Immature natural killer cell (primary cell): ENCODE measurements around the gene PLXND1. TPM values are rescaled to one million over a fixed set of nuclear protein-coding genes. Genes with fewer than 3 reads are reported as not detected.
A peak's percentile ranks its signal among the peaks of the same experiment; 100 is the strongest.

Source experiments
- DNase-seq, 3 donors: peaks; one replicate each; pipeline ENCODE4 v3.0.0; 2022; ENCODE audit warnings: mixed read lengths in 1 of 3
- H3K27ac Mint-ChIP-seq, 6 donors: one replicate each; pipeline ENCODE4 v1.8.0; 2020; ENCODE audit warnings: mixed read lengths in 6 of 6, mild to moderate bottlenecking in 5 of 6, inconsistent platforms in 4 of 6, moderate library complexity in 3 of 6
- H3K27me3 Mint-ChIP-seq, 3 donors: one replicate each; pipeline ENCODE4 v1.8.0; 2020 to 2021; ENCODE audit warnings: low read depth in 3 of 3, mild to moderate bottlenecking in 3 of 3, mixed read lengths in 3 of 3, moderate library complexity in 3 of 3, inconsistent platforms in 1 of 3
- H3K36me3 Mint-ChIP-seq, 3 donors: one replicate each; pipeline ENCODE4 v1.8.0; 2020; ENCODE audit warnings: mixed read lengths in 3 of 3, inconsistent platforms in 2 of 3, mild to moderate bottlenecking in 2 of 3
- H3K4me1 Mint-ChIP-seq, 2 donors: one replicate each; pipeline ENCODE4 v1.8.0; 2020; ENCODE audit warnings: inconsistent platforms in 2 of 2, mild to moderate bottlenecking in 2 of 2, mixed read lengths in 2 of 2, moderate library complexity in 1 of 2
- H3K4me3 Mint-ChIP-seq, 5 donors: one replicate each; pipeline ENCODE4 v1.8.0; 2020; ENCODE audit warnings: mild to moderate bottlenecking in 5 of 5, mixed read lengths in 5 of 5, inconsistent platforms in 3 of 5, moderate library complexity in 3 of 5
- H3K9me3 Mint-ChIP-seq, 6 donors: one replicate each; pipeline ENCODE4 v1.8.0; 2020; ENCODE audit warnings: mild to moderate bottlenecking in 6 of 6, mixed read lengths in 6 of 6, inconsistent platforms in 4 of 6, moderate library complexity in 3 of 6
- polyA plus RNA-seq, 3 donors: library from polyadenylated mRNA; unstranded; fragments of 300-500 nt; fragmentation: Illumina TruSeq; gene quantifications; one replicate each; pipeline ENCODE4 v1.2.3, GENCODE V29; 2021

PLXND1 gene
- polyA plus RNA-seq, 3 donors from 2014 or later: 3.1 to 30.2 (median 6.1) TPM

- Mint-ChIP-seq H3K9me3 (no peaks in the 10 kb centered on the region), H3K4me3 (no peak overlapping the region), H3K36me3 (no peaks in the 10 kb centered on the region), H3K27me3 (peaks cover 0 to 6% (median 3%) of the 10 kb centered on the region in 3 donors), H3K4me1 (peaks cover 12 to 14% of the 10 kb centered on the region in 2 donors), H3K27ac (peak overlapping the region in 1 of 6 donors; percentile 6)
- no peak for DNase-seq
These were observed 29.2 kb upstream of the PLXND1 start for GRCh38 chr3:129635656-129636055.

GRCh38 chr3:129633751-129634481 lies 27.4 kb upstream of the PLXND1 start:
- Mint-ChIP-seq H3K4me1 (peaks cover 12 to 14% of the 10 kb centered on the region in 2 donors), H3K4me3 (peak overlapping the region in 3 of 5 donors; percentile 13 to 52 (median 42)), H3K9me3 (no peaks in the 10 kb centered on the region), H3K27me3 (peaks cover 0 to 3% (median 3%) of the 10 kb centered on the region in 3 donors), H3K27ac (peak overlapping the region in 4 of 6 donors; percentile 30 to 45 (median 40)), H3K36me3 (no peaks in the 10 kb centered on the region)
- DNase-seq: peak; percentile 61 to 67 (median 65)

GRCh38 chr3:129632977-129633376 lies 26.5 kb upstream of the PLXND1 start:
- peaks cover 15 to 19% of the 10 kb centered on the region in 2 donors for H3K4me1 Mint-ChIP-seq
- no peaks in the 10 kb centered on the region for H3K36me3 Mint-ChIP-seq
- DNase-seq: no peak
- peak overlapping the region in 1 of 6 donors; percentile 30 for H3K27ac Mint-ChIP-seq
- peaks cover 0 to 3% (median 3%) of the 10 kb centered on the region in 3 donors for H3K27me3 Mint-ChIP-seq
- no peak overlapping the region for H3K4me3 Mint-ChIP-seq
- no peaks in the 10 kb centered on the region for H3K9me3 Mint-ChIP-seq

- no peak for DNase-seq
- peak overlapping the region in 1 of 6 donors; percentile 25 for H3K27ac Mint-ChIP-seq
- H3K36me3 Mint-ChIP-seq: no peaks in the 10 kb centered on the region
- H3K9me3 Mint-ChIP-seq: no peaks in the 10 kb centered on the region
- H3K4me1 Mint-ChIP-seq: peaks cover 19 to 23% of the 10 kb centered on the region in 2 donors
- H3K4me3 Mint-ChIP-seq: no peak overlapping the region
- peaks cover 0 to 6% (median 3%) of the 10 kb centered on the region in 3 donors for H3K27me3 Mint-ChIP-seq
These were observed 26.1 kb upstream of the PLXND1 start for GRCh38 chr3:129632556-129632955.

- Mint-ChIP-seq H3K4me3 (no peak overlapping the region), H3K36me3 (no peaks in the 10 kb centered on the region), H3K27ac (no peak overlapping the region), H3K9me3 (no peaks in the 10 kb centered on the region), H3K27me3 (peaks cover 0 to 8% (median 0%) of the 10 kb centered on the region in 3 donors), H3K4me1 (peaks cover 24 to 28% of the 10 kb centered on the region in 2 donors)
- no peak for DNase-seq
These were observed 25.6 kb upstream of the PLXND1 start for GRCh38 chr3:129632056-129632455.

- no peaks in the 10 kb centered on the region for H3K9me3 Mint-ChIP-seq
- peaks cover 37 to 45% of the 10 kb centered on the region in 2 donors for H3K4me1 Mint-ChIP-seq
- peaks cover 0 to 5% (median 4%) of the 10 kb centered on the region in 3 donors for H3K27me3 Mint-ChIP-seq
- no peak for DNase-seq
- no peak overlapping the region for H3K4me3 Mint-ChIP-seq
- H3K27ac Mint-ChIP-seq: no peak overlapping the region
- no peaks in the 10 kb centered on the region for H3K36me3 Mint-ChIP-seq
These were observed 22.5 kb upstream of the PLXND1 start for GRCh38 chr3:129629011-129629410.

- peaks cover 30 to 36% of the 10 kb centered on the region in 2 donors for H3K4me1 Mint-ChIP-seq
- peak overlapping the region; percentile 70 to 91 (median 84) for H3K27ac Mint-ChIP-seq
These were observed 21.7 kb upstream of the PLXND1 start for GRCh38 chr3:129628169-129628522.

GRCh38 chr3:129627350-129628168 lies 21.1 kb upstream of the PLXND1 start:
- DNase-seq: peak; percentile 58 to 68 (median 66)
- no peaks in the 10 kb centered on the region for H3K9me3 Mint-ChIP-seq
- H3K36me3 Mint-ChIP-seq: no peaks in the 10 kb centered on the region
- peak overlapping the region; percentile 70 to 91 (median 84) for H3K27ac Mint-ChIP-seq
- H3K4me3 Mint-ChIP-seq: peak overlapping the region; percentile 86 to 93 (median 88)
- H3K4me1 Mint-ChIP-seq: peaks cover 30 to 36% of the 10 kb centered on the region in 2 donors
- H3K27me3 Mint-ChIP-seq: peaks cover 0 to 5% (median 4%) of the 10 kb centered on the region in 3 donors

More at GRCh38 chr3:129628169-129628522, 21.7 kb upstream of the PLXND1 start:
- Mint-ChIP-seq H3K9me3 (no peaks in the 10 kb centered on the region), H3K36me3 (no peaks in the 10 kb centered on the region), H3K4me3 (peak overlapping the region; percentile 86 to 93 (median 88)), H3K27me3 (peaks cover 0 to 5% (median 4%) of the 10 kb centered on the region in 3 donors)
- DNase-seq: no peak

GRCh38 chr3:129626744-129627349 lies 20.4 kb upstream of the PLXND1 start:
- Mint-ChIP-seq H3K27me3 (peaks cover 0 to 5% (median 4%) of the 10 kb centered on the region in 3 donors), H3K36me3 (no peaks in the 10 kb centered on the region), H3K4me3 (peak overlapping the region; percentile 86 to 93 (median 88)), H3K4me1 (peaks cover 30 to 36% of the 10 kb centered on the region in 2 donors), H3K9me3 (no peaks in the 10 kb centered on the region), H3K27ac (peak overlapping the region; percentile 70 to 91 (median 84))
- DNase-seq: peak; percentile 61 to 65 (median 64)

- Mint-ChIP-seq H3K27me3 (peaks cover 0 to 5% (median 4%) of the 10 kb centered on the region in 3 donors), H3K4me3 (peak overlapping the region; percentile 64 to 85 (median 79)), H3K9me3 (no peaks in the 10 kb centered on the region), H3K4me1 (peaks cover 30 to 36% of the 10 kb centered on the region in 2 donors), H3K36me3 (no peaks in the 10 kb centered on the region), H3K27ac (peak overlapping the region; percentile 23 to 80 (median 63))
- peak; percentile 28 to 42 (median 34) for DNase-seq
These were observed 18.8 kb upstream of the PLXND1 start for GRCh38 chr3:129625072-129625874.

DNA sequence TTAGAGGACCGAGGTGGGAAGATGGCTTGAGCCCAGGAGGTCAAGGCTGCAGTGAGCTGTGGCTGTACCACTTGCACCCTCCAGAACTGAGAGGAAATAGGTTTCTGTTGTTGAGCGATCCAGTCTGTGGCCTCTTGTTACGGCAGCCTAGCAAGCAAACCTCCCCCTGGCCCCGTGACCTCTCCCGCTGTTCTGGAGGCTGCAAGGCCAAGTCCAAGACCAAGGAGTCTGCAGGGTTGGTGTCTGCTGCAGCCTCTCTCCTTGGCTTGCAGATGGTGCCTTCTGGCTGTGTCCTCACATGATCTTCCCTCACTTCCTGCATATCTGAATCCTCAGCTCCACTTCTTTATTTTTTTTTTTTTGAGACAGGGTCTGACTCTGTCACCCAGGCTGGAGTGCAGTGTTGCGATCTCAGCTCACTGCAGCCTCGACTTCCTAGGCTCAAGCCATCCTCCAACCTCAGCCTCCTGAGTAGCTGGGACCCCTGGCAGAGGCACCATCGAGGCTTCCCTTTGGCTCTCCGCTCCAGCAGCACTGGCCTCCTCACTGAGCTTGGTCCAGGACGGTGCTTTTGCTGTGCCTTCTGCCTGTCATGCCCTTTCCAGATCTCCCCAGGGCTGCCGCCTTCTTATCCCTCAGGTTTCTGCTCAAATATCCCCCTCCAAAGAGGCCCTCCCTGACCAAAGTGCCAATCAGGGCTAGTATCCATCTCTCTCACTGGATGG lies 18.0 kb upstream of the PLXND1 start:
- H3K36me3 Mint-ChIP-seq: no peaks in the 10 kb centered on the region
- H3K4me1 Mint-ChIP-seq: peaks cover 30 to 36% of the 10 kb centered on the region in 2 donors
- peak overlapping the region in 1 of 6 donors; percentile 59 for H3K27ac Mint-ChIP-seq
- H3K9me3 Mint-ChIP-seq: no peaks in the 10 kb centered on the region
- H3K4me3 Mint-ChIP-seq: no peak overlapping the region
- H3K27me3 Mint-ChIP-seq: peaks cover 0 to 5% (median 4%) of the 10 kb centered on the region in 3 donors
- no peak for DNase-seq

DNA sequence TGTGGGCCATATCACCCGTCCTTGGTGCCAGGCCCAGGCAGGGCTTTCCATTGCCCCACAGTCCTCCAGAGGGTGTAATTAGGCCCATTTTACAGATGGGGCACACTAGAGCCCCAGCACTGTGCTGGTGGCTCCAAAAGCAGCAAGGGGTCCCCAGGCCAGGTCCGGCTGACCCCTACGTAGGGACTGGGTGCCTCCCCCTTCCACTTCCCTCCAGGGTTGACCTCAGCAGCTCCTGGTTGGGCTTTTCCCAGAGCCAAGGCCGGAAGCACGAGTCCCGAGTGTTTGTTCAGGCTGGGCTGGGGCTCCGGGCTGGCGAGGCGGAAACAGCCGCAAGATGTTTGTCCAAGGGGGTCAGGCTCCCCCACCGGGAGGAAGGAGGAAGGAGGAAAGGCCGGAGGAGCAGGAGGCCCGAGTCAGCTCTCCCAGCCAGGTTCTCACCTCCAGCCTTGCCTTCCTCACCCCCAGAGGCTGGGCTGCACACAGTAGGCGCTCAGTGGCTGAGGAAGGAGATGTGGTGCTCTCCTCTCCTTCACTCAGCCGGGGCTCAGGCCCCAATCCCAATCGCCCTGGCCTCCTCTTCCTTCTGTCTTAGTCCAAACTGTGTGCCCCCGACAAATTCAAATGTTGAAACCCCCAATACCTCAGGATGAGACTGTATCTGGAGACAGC lies 17.1 kb upstream of the PLXND1 start:
- Mint-ChIP-seq H3K4me3 (no peak overlapping the region), H3K4me1 (peaks cover 32 to 39% of the 10 kb centered on the region in 2 donors), H3K27me3 (peaks cover 0 to 5% (median 4%) of the 10 kb centered on the region in 3 donors), H3K36me3 (no peaks in the 10 kb centered on the region), H3K27ac (no peak overlapping the region), H3K9me3 (no peaks in the 10 kb centered on the region)
- DNase-seq: no peak
